Right lung (tissue), 5 donors: ENCODE data around the gene CCNDBP1. TPM values are rescaled to one million over a fixed set of nuclear protein-coding genes. Genes with fewer than 3 reads are reported as not detected.
"Not testable (repeated sequence)": the region's sequence is repeated elsewhere in the genome, so short reads cannot be mapped to it uniquely, and the experiment has no call there.

Source experiments
- DNase-seq, 2 donors: peaks; one replicate each; pipeline ENCODE4 v3.0.0-alpha.2; 2013
- polyA plus RNA-seq, 5 donors: library from polyadenylated mRNA; unstranded; fragments of 120-200 nt; gene quantifications; one replicate each; pipeline versions ENCODE4 v1.2.1 to v1.2.3, GENCODE V29; 2013; ENCODE audit warnings: inconsistent platforms in 1 of 5, low replicate concordance in 1 of 5; ENCODE audit not compliant: insufficient read length in 5 of 5, insufficient read depth in 1 of 5

The CCNDBP1 gene
- polyA plus RNA-seq, 5 donors = 52.1 to 64.8 (median 57.9) TPM

GRCh38 chr15:43187544-43188155 lies 2.4 kb downstream of the CCNDBP1 start:
- DNase-seq = no peak

- DNase-seq = no peak
Observed at GRCh38 chr15:43189296-43189695, 4.1 kb downstream of the CCNDBP1 start.

- DNase-seq = no peak
Observed at GRCh38 chr15:43190178-43190577, 5.0 kb downstream of the CCNDBP1 start.

- DNase-seq = no peak
Observed at GRCh38 chr15:43193710-43194109, 8.5 kb downstream of the CCNDBP1 start.

DNA sequence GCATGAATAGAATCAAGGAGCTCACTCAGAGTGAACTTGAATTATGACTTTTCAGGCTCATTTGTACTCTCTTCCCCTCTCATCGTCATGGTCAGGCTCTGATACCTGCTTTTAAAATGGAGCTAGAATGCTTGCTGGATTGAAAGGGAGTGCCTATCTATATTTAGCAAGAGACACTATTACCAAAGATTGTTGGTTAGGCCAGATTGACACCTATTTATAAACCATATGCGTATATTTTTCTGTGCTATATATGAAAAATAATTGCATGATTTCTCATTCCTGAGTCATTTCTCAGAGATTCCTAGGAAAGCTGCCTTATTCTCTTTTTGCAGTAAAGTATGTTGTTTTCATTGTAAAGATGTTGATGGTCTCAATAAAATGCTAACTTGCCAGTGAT lies 9.6 kb downstream of the CCNDBP1 start:
- no peak for DNase-seq

- DNase-seq = no peak
Observed at GRCh38 chr15:43196760-43197548, 11.8 kb downstream of the CCNDBP1 start.

DNA sequence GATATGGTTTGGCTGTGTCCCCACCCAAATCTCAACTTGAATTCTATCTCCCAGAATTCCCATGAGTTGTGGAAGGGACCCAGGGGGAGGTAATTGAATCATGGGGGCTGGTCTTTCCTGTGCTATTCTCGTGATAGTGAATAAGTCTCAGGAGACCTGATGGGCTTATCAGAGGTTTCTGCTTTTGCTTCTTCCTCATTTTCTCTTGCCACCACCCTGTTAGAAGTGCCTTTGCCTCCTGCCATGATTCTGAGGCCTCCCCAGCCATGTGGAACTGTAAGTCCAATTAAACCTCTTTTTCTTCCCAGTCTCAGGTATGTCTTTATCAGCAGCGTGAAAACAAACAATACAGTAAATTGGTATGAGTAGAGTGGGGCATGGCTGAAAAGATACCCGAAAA lies 12.6 kb downstream of the CCNDBP1 start:
- DNase-seq = not testable (repeated sequence)

GRCh38 chr15:43198556-43198955 lies 13.4 kb downstream of the CCNDBP1 start:
- DNase-seq = not testable (repeated sequence)

GRCh38 chr15:43198992-43199391 lies 13.8 kb downstream of the CCNDBP1 start:
- DNase-seq = no peak

DNA sequence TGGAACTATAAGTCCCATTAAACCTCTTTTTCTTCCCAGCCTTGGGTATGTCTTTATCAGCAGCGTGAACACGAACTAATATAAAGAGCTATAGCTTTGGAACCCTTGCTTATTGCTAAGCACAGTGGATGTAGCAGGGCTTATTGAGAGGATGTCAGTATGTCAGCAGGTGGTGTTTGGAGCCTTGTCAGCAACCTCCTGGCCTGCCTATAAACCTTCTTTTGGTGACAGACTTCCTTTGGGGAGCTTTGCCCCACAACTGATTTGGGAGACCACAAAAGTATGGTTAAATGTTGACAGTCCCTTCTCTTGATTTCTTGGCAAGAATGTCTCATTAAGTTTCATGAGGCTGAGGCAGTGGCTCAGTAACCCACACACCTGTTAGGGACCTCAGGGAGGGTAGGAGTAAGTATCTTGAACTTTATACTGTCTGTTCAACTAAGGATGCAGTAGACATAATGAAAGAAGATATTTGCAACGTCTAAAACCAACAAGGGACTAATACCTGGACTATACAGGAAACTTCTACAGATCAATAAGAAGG lies 14.8 kb downstream of the CCNDBP1 start:
- DNase-seq = no peak

- peak in 1 of 2 donors; percentile 26 for DNase-seq
Observed at GRCh38 chr15:43204016-43204901, 19.1 kb downstream of the CCNDBP1 start.

- DNase-seq = no peak
Observed at GRCh38 chr15:43206054-43206453, 20.9 kb downstream of the CCNDBP1 start.

GRCh38 chr15:43207024-43207423 lies 21.8 kb downstream of the CCNDBP1 start:
- DNase-seq = no peak

DNA sequence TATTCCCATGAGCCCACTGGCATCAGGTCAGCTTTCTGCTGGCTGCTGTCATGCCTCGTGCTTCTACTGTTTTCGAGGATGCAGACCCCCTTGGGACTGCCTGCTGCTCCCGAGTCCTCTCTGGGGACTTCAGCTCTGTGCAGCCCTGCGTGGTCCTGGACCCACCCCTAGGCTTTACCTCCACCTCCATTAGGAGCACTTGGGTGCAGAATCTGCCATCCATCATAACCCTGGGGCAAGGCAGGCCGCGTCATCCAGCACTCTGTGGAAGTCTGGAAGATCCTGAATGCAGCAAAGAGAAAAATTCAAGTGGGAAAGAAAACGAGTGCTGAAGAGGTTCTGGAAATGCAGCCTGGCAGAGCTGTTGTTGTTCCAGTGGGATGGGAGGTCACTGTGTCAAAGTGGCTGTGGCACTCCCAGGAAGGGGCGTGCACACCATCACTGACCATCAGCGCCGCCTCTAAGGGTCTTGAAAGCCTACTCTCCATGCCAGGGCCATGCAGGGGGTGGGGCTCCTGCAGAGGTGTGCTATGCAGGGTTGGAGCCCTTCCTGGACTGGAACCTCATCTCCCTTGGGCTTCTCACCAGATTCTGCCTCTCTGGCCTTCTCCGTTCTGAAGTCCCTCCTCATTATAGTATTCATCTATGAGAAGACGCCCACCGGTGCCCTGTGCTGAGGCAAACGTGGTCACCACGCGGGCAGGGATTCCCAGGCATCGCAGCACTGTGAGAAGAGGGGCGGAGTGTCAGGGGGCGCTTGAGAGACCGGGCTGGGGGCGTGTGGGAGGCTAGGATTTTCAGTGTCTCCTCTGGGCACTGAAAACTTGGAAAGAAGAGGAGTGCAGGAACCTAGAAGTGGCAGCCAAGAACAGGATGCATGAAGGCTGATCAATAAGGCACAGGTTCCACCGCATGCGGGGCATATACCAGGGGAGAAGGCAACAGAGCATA lies 23.1 kb downstream of the CCNDBP1 start:
- no peak for DNase-seq

GRCh38 chr15:43209059-43209824 lies 24.0 kb downstream of the CCNDBP1 start:
- no peak for DNase-seq

DNA sequence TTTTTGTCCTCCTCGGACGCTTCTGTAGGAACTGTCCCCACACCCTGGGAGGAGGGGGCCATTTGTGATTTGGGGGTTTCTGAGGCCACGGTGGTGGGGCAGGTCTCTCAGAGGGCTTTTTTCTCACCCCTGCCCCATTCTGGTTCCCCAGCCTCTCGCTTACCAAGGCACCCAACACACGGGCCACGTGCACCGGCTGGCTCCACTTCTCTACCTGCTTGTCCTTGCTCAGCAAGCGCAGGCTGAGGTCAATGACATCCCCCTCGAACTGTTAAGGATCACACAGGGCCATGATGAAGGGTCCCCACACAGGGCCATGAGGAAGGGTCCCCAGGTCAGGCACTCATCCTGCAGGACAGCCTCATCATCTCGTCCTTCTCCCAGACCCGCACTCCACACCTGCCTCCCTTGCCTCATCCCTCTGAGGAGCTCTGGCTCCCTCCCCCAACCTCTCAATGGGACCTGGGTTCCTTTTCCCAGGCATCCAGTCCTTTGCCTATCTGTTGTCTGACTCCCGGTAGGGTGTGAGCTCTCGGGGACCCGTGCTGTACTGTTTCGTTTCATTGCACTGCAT lies 25.1 kb downstream of the CCNDBP1 start:
- no peak for DNase-seq

- no peak for DNase-seq
Observed at GRCh38 chr15:43210807-43211206, 25.6 kb downstream of the CCNDBP1 start.

DNA sequence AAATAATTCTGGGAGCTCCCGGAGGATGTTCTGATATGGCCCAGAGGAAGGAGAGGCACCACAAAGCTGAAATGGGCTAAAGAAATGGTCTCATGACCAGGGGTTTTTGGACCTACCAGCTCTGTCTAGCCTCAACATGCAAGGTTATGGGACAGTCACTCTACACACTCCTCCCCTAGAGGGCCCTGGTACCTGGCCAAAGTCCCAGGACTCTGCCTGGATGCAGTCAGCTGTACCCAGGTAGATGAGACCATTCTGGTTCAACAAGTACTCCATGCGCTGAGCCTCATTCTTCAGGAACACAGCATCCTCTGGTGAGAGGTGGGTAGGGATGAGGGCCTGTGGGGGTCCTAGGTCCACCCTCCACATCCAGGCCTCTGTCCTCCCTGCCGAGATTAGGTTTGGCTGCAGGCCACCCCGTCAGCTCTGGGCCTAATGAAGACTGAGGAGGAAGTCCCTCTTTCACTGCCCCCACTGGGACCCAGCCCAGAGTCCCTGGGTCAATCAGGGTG lies 26.1 kb downstream of the CCNDBP1 start:
- no peak for DNase-seq

DNA sequence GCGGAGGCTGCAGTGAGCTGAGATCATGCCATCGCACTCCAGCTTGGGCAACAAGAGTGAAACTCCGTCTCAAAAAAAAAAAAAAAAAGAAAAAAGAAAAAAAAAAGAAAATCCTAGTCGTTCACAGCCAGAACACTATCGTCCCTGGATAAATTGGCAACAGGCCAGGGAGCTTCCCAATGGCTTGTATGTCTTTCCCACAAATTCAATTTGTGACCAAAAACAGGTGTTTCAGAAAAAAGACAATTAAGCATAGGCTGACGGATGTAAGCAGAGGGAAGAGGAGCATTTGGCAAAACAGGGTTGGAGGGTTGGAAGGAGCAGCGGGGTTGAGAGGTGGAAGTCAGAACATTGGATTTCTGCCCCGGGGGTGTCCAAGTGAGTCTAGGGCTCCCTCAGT lies 27.1 kb downstream of the CCNDBP1 start:
- no peak for DNase-seq

GRCh38 chr15:43212951-43213350 lies 27.7 kb downstream of the CCNDBP1 start:
- no peak for DNase-seq
